Colonic mucosa (tissue), 4 donors: Measurements from ENCODE around the gene TRMT11. TPM values are rescaled to one million over a fixed set of nuclear protein-coding genes. Genes with fewer than 3 reads are reported as not detected.

Experiments
- DNase-seq: peaks from one replicate; pipeline ENCODE4 v3.0.0-alpha.2; 2020
- H3K27ac ChIP-seq: fragments of 200-600 bp; one replicate; pipeline ENCODE4 v1.8.0; 2021
- H3K27me3 ChIP-seq: fragments of 200-600 bp; one replicate; pipeline ENCODE4 v1.8.0; 2021
- H3K36me3 ChIP-seq: fragments of 200-600 bp; one replicate; pipeline ENCODE4 v1.8.0; 2021
- H3K4me1 ChIP-seq: fragments of 200-600 bp; one replicate; pipeline ENCODE4 v1.8.0; 2021; ENCODE audit warnings: mild to moderate bottlenecking
- H3K4me3 ChIP-seq: fragments of 200-600 bp; one replicate; pipeline ENCODE4 v1.8.0; 2021
- H3K9ac ChIP-seq, 2 donors: one replicate each; pipeline ENCODE4 v1.7.0; 2013; ENCODE audit warnings: control low read depth in 2 of 2, low read depth in 2 of 2, low read length in 2 of 2
- H3K9me3 ChIP-seq: fragments of 200-600 bp; one replicate; pipeline ENCODE4 v1.8.0; 2021
- CTCF ChIP-seq: fragments of 200-600 bp; IDR thresholded peaks from one replicate; pipeline ENCODE4 v1.8.0; 2022; ENCODE audit warnings: antibody characterized with exemption, mild to moderate bottlenecking
- intact Hi-C: fragments of 100-400 bp; cut with DNase I; formaldehyde crosslinking; loops from one replicate; pipeline ENCODE4 v1.14.1; 2022
- total RNA-seq, 2 donors: library from RNA; stranded (reverse); fragmentation: NEBNext Ultra II Directional in 1 of 2; extraction: Animal tissue kit (Norgen Biotek cat#: 25700) in 1 of 2; gene quantifications; one replicate each; pipeline ENCODE4 v1.2.1, GENCODE V29; 2021
- donor health status: healthy.
- donor health status: DM: no; HTN: no; CAD: no.
- donor health status: DM: no; HTN: no; CAD: no.

The TRMT11 gene
- total RNA-seq, 2 donors from 2014 or later, result 17.0 to 18.7 TPM

GRCh38 chr6:126030045-126030444, 43.7 kb downstream of the TRMT11 start:
- Histone ChIP-seq H3K9ac (no peak overlapping the region), H3K27me3 (no peaks in the 10 kb centered on the region), H3K4me1 (no peaks in the 10 kb centered on the region), H3K9me3 (no peaks in the 10 kb centered on the region), H3K4me3 (no peak overlapping the region), H3K27ac (no peak overlapping the region), H3K36me3 (no peaks in the 10 kb centered on the region)
- no peak for DNase-seq
- TF ChIP-seq CTCF, result no peak
- intact Hi-C loops, result loop anchor here (10.0 kb wide), 3 partner anchors 145 to 315 kb away; partner anchors contain the start of gene CENPW

- TF ChIP-seq CTCF, result peak; percentile 50
- no peaks in the 10 kb centered on the region for H3K9me3 ChIP-seq
- H3K4me1 ChIP-seq, result no peaks in the 10 kb centered on the region
- H3K4me3 ChIP-seq, result no peak overlapping the region
- H3K9ac ChIP-seq, result no peak overlapping the region
- intact Hi-C loops, result loop anchor here (10.0 kb wide), 3 partner anchors 141 to 311 kb away; partner anchors contain the start of gene CENPW
- no peak overlapping the region for H3K27ac ChIP-seq
- DNase-seq, result peak; percentile 47
- H3K36me3 ChIP-seq, result no peaks in the 10 kb centered on the region
- H3K27me3 ChIP-seq, result no peaks in the 10 kb centered on the region
Observed at GRCh38 chr6:126033696-126034095, 47.4 kb downstream of the TRMT11 start.

GRCh38 chr6:126034656-126035055, 48.3 kb downstream of the TRMT11 start:
- no peak for DNase-seq

GRCh38 chr6:126035764-126036163, 49.4 kb downstream of the TRMT11 start:
- no peak for TF ChIP-seq CTCF
- H3K27me3 ChIP-seq, result no peaks in the 10 kb centered on the region
- intact Hi-C loops, result loop anchor here (10.0 kb wide), 3 partner anchors 139 to 309 kb away; partner anchors contain the start of gene CENPW
- H3K4me1 ChIP-seq, result no peaks in the 10 kb centered on the region
- no peak overlapping the region for H3K9ac ChIP-seq
- H3K4me3 ChIP-seq, result no peak overlapping the region
- H3K27ac ChIP-seq, result no peak overlapping the region
- DNase-seq, result no peak
- H3K9me3 ChIP-seq, result no peaks in the 10 kb centered on the region
- no peaks in the 10 kb centered on the region for H3K36me3 ChIP-seq

More at GRCh38 chr6:126034656-126035055, 48.3 kb downstream of the TRMT11 start:
- intact Hi-C loops, result loop anchor here (10.0 kb wide), 3 partner anchors 140 to 310 kb away; partner anchors contain the start of gene CENPW
- no peak for TF ChIP-seq CTCF
- no peak overlapping the region for H3K9ac ChIP-seq
- no peak overlapping the region for H3K27ac ChIP-seq
- H3K9me3 ChIP-seq, result no peaks in the 10 kb centered on the region
- no peaks in the 10 kb centered on the region for H3K36me3 ChIP-seq
- H3K4me3 ChIP-seq, result no peak overlapping the region
- H3K27me3 ChIP-seq, result no peaks in the 10 kb centered on the region
- H3K4me1 ChIP-seq, result no peaks in the 10 kb centered on the region

DNA sequence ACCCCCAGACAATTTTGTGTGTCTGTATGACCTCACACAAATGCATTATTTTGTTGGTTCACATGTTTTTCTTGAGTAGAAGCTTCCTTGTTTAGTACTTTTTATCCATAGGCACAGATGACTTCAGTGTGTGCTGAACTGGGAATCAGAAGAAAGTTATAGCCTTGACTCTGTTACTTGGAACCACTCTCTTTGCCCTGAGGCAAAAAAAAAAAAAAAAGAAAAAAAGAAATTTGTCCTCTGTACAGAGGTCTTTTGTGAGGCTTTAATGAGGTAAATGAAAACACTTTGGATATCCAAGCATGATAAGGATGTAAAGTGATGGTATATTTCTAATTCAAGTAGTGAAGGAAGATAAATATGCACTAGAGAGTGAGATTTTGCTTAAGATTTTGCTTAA, 51.9 kb downstream of the TRMT11 start:
- H3K27ac ChIP-seq, result no peak overlapping the region
- H3K9ac ChIP-seq, result no peak overlapping the region
- no peaks in the 10 kb centered on the region for H3K36me3 ChIP-seq
- TF ChIP-seq CTCF, result no peak
- intact Hi-C loops, result loop anchor here (10.0 kb wide), 3 partner anchors 137 to 307 kb away; partner anchors contain the start of gene CENPW
- H3K4me1 ChIP-seq, result no peaks in the 10 kb centered on the region
- no peak for DNase-seq
- no peak overlapping the region for H3K4me3 ChIP-seq
- no peaks in the 10 kb centered on the region for H3K9me3 ChIP-seq
- no peaks in the 10 kb centered on the region for H3K27me3 ChIP-seq
